ENCODE measurements around the gene FIBP. TPM values are rescaled to one million over a fixed set of nuclear protein-coding genes. Genes with fewer than 3 reads are reported as not detected.

The FIBP gene
- total RNA-seq, 1 experiment from 2014 or later: 105 TPM

DNA sequence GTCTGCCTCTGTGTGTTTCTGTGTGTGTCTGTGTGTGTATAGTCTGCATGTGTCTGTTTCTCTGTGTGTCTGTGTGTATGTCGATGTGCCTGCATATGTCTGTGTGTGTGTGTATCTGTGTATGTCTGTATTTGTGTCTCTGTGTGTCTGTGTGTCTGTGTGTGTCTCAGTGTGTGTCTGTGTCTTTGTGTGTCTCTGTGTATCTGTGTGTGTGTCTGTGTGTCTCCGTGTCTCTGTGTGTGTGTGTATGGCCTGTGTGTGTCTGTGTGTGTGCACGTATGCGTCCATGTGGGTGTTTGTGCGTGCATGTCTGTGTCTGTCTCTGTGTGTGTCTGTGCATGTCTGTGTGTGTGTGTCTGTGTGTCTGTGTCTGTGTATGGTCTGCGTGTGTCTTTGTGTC lies 54.1 kb downstream of the FIBP start:
- Histone ChIP-seq H4K20me1 (ENCODE audit: insufficient read depth) (no peaks in the 10 kb centered on the region), H3K36me3 (ENCODE audit: low read depth) (no peaks in the 10 kb centered on the region), H3K4me2 (no peak overlapping the region), H2AFZ (no peak overlapping the region), H3K4me3 (no peak overlapping the region), H3F3A (ENCODE audit: insufficient read depth, low read depth) (no peaks in the 10 kb centered on the region), H3K27ac (no peak overlapping the region), H3K4me1 (replicated peaks; ENCODE audit: insufficient read depth) (no peaks in the 10 kb centered on the region), H3K9me2 (ENCODE audit: insufficient read depth) (no peaks in the 10 kb centered on the region), H3K9me3 (ENCODE audit: insufficient read depth, low read depth) (peaks cover 4% of the 10 kb centered on the region; the same call in 1 of the 2 replicates), H3K79me2 (ENCODE audit: low read depth) (no peaks in the 10 kb centered on the region), H3K27me3 (ENCODE audit: insufficient read depth, low read depth) (peaks cover 50% of the 10 kb centered on the region)
- no TSS peak for BruUV-seq (replicated peaks)
- CTCF ChIA-PET: no interaction called here
- POLR2A ChIA-PET (ENCODE audit: unreplicated experiment): no interaction called here
- no peak for TF ChIP-seq EZH2 (IDR thresholded peaks at IDR 0.05; ENCODE audit: low read depth)
- TF ChIP-seq, protein P1, sequence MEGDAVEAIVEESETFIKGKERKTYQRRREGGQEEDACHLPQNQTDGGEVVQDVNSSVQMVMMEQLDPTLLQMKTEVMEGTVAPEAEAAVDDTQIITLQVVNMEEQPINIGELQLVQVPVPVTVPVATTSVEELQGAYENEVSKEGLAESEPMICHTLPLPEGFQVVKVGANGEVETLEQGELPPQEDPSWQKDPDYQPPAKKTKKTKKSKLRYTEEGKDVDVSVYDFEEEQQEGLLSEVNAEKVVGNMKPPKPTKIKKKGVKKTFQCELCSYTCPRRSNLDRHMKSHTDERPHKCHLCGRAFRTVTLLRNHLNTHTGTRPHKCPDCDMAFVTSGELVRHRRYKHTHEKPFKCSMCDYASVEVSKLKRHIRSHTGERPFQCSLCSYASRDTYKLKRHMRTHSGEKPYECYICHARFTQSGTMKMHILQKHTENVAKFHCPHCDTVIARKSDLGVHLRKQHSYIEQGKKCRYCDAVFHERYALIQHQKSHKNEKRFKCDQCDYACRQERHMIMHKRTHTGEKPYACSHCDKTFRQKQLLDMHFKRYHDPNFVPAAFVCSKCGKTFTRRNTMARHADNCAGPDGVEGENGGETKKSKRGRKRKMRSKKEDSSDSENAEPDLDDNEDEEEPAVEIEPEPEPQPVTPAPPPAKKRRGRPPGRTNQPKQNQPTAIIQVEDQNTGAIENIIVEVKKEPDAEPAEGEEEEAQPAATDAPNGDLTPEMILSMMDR (conservative IDR thresholded peaks at IDR 0.05): no peak
- no peak for DNase-seq
- intact Hi-C loops (cut with micrococcal nuclease; ENCODE audit: unreplicated experiment): no loop called here

Other genes with a start within 250 kb of the FIBP start
- 59.5 and 86.8 TPM in 2 replicates for gene RELA, start 225.6 kb downstream of the FIBP start, total RNA-seq (2021)
- 49.6 and 57.1 TPM in 2 replicates for gene KAT5, start 176.2 kb downstream of the FIBP start, total RNA-seq (2021)
- gene RNASEH2C, start 167.7 kb downstream of the FIBP start, total RNA-seq (2021): 31.8 and 42.4 TPM in 2 replicates
- gene AP5B1, start 107.5 kb downstream of the FIBP start, total RNA-seq (2021): 20.8 and 28.0 TPM in 2 replicates
- 10.2 and 10.5 TPM in 2 replicates for gene OVOL1, start 101.4 kb downstream of the FIBP start, total RNA-seq (2021)
- not detected in 2 replicates for gene SNX32, start 54.5 kb downstream of the FIBP start, total RNA-seq (2021)
- 1,598 and 1,798 TPM in 2 replicates for gene CFL1, start 30.3 kb downstream of the FIBP start, total RNA-seq (2021)
- gene MUS81, start 28.0 kb downstream of the FIBP start, total RNA-seq (2021): 62.7 and 64.2 TPM in 2 replicates
- gene EFEMP2, start 15.7 kb downstream of the FIBP start, total RNA-seq (2021): 18.1 and 32.3 TPM in 2 replicates
- gene CTSW, start 8.6 kb downstream of the FIBP start, total RNA-seq (2021): not detected in 2 replicates
- gene CCDC85B, start 2.2 kb upstream of the FIBP start, total RNA-seq (2021): 45.0 and 95.0 TPM in 2 replicates
- gene FOSL1, start 11.9 kb upstream of the FIBP start, total RNA-seq (2021): 58.8 and 69.9 TPM in 2 replicates
- gene C11orf68, start 30.6 kb upstream of the FIBP start, total RNA-seq (2021): 36.5 and 43.9 TPM in 2 replicates
- gene DRAP1, start 31.0 kb upstream of the FIBP start, total RNA-seq (2021): 196 and 220 TPM in 2 replicates
- gene TSGA10IP, start 57.0 kb upstream of the FIBP start, total RNA-seq (2021): not detected in 2 replicates
- gene SART1, start 73.3 kb upstream of the FIBP start, total RNA-seq (2021): 74.6 and 78.8 TPM in 2 replicates
- 42.9 and 55.2 TPM in 2 replicates for gene EIF1AD, start 113.7 kb upstream of the FIBP start, total RNA-seq (2021)
- gene BANF1, start 114.0 kb upstream of the FIBP start, total RNA-seq (2021): 386 and 513 TPM in 2 replicates
- gene CST6, start 123.5 kb upstream of the FIBP start, total RNA-seq (2021): 52.0 and 58.5 TPM in 2 replicates
- gene CATSPER1, start 138.0 kb upstream of the FIBP start, total RNA-seq (2021): 2.3 and 4.2 TPM in 2 replicates
- gene GAL3ST3, start 160.7 kb upstream of the FIBP start, total RNA-seq (2021): not detected in 2 replicates
- 221 and 224 TPM in 2 replicates for gene SF3B2, start 163.9 kb upstream of the FIBP start, total RNA-seq (2021)
- 100 and 102 TPM in 2 replicates for gene PACS1, start 181.8 kb upstream of the FIBP start, total RNA-seq (2021)

Data from PC-9 (cell line).